SU-DHL-6 (cell line): Measurements from ENCODE around the gene NANOS1.

Experiments used
- CTCF ChIP-seq: fragments of 200-600 bp; sonication (generic); IDR thresholded peaks from one replicate; pipeline ENCODE4 v1.5.1; 2017; ENCODE audit warnings: antibody characterized with exemption, mild to moderate bottlenecking, low read length, moderate library complexity; ENCODE audit not compliant: insufficient read depth, poor library complexity, severe bottlenecking
- EZH2phosphoT487 ChIP-seq: fragments of 200-600 bp; sonication (generic), shearing (Covaris generic); conservative IDR thresholded peaks from 2 replicates; pipeline ENCODE4 v1.6.1; 2018; ENCODE audit warnings: mild to moderate bottlenecking, antibody characterized with exemption, low read length, moderate library complexity, mixed read lengths

GRCh38 chr10:118981946-118982345 is 47.6 kb upstream of the NANOS1 start:
- TF ChIP-seq CTCF, result no peak
- TF ChIP-seq EZH2phosphoT487, result no peak
